Neutrophil (primary cell): Measurements from ENCODE around the gene NAGA.
"Not testable (repeated sequence)": the region's sequence is repeated elsewhere in the genome, so short reads cannot be mapped to it uniquely, and the experiment has no call there.

Experiments
- H3K27ac ChIP-seq: fragments of 200-600 bp; sonication (generic); 2 replicates; pipeline ENCODE4 v1.5.1; 2016; ENCODE audit warnings: mild to moderate bottlenecking, moderate library complexity
- H3K27me3 ChIP-seq: fragments of 200-600 bp; sonication (generic); 2 replicates; pipeline ENCODE4 v1.6.0; 2016; ENCODE audit warnings: mild to moderate bottlenecking
- H3K36me3 ChIP-seq: fragments of 200-600 bp; sonication (generic); 2 replicates; pipeline ENCODE4 v1.5.1; 2017
- H3K4me1 ChIP-seq, 2 experiments: fragments of 200-600 bp in 1 of 2; sonication (generic) in 1 of 2; 1 replicate in 1 of 2; 2 replicates in 1 of 2; pipeline versions ENCODE4 v1.5.1 to v1.6.1; 2013 to 2016; ENCODE audit warnings: low read depth in 1 of 2, low read length in 1 of 2, mild to moderate bottlenecking in 1 of 2, moderate library complexity in 1 of 2; ENCODE audit not compliant: control insufficient read depth in 1 of 2, insufficient read depth in 1 of 2
- H3K4me3 ChIP-seq, 2 experiments: fragments of 200-600 bp in 1 of 2; sonication (generic) in 1 of 2; 1 replicate in 1 of 2; 2 replicates in 1 of 2; pipeline ENCODE4 v1.5.1; 2013 to 2016; ENCODE audit warnings: low read depth in 1 of 2, low read length in 1 of 2, mild to moderate bottlenecking in 1 of 2, moderate library complexity in 1 of 2
- H3K9me3 ChIP-seq: fragments of 200-600 bp; sonication (generic); 2 replicates; pipeline ENCODE4 v1.5.1; 2016
- TF ChIP-seq, protein P1 (sequence below): fragments of 200-600 bp; sonication (generic); IDR thresholded peaks from 2 replicates; pipeline ENCODE4 v1.5.1; 2016; ENCODE audit warnings: antibody characterized with exemption

NAGA gene

DNA sequence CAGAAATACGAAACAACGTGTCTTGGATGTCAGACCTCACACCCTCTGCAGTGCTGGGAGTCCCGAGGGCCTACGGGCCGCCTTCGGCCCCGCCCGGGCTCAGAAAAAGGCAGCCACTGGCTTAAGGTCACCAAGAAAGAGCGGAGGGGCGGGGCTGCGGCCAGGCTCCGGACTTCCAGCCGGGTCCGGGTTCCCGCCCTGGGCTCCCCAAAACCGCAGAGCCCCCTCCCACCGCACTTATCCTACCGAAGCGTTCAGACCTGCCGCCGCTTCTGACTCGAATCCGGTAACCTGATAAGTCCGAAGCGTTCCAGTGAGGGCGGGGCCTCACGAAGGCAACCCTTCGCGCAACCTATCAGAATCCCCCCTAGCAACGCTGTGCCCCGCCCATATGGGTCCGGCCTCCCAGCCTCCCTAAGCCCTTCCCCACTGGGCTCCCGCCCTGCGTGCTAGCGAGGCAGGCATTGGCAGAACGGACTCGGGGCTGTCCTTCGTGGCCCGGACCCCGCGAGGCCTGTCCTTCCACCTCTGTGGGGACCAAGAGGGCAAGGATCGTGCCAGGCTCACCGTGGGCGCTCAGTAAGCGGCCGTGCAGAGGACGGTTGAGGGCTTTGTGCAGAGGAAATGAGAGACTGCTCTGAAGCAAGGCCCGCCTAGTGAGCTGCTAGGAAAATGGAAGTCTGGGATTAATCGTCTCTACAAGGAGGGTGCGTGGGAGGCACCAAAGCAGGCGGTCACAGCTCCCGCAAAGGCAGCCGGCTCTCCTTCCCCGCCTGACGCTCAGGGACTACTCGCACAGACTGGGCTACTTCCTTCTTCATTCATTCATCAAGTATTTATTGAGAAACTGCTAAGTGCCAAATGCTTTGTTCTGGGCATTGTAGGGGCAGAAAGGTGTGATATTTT is at the start of gene NAGA:
Gene NAGA (minus strand): TSS at position 296 of the 906 bp plus-strand sequence. CDS start 515 bp downstream, outside the sequence.
- Histone ChIP-seq H3K4me1 (peaks cover 33% of the 10 kb centered on the region in 2 experiments), H3K4me3 (peak within 1 kb of the TSS; percentile 84 to 91), H3K27me3 (no peaks in the 10 kb centered on the region), H3K9me3 (no peaks in the 10 kb centered on the region), H3K27ac (peak within 1 kb of the TSS; percentile 80), H3K36me3 (peaks cover 26% of the 10 kb centered on the region)
- TF ChIP-seq, protein P1, sequence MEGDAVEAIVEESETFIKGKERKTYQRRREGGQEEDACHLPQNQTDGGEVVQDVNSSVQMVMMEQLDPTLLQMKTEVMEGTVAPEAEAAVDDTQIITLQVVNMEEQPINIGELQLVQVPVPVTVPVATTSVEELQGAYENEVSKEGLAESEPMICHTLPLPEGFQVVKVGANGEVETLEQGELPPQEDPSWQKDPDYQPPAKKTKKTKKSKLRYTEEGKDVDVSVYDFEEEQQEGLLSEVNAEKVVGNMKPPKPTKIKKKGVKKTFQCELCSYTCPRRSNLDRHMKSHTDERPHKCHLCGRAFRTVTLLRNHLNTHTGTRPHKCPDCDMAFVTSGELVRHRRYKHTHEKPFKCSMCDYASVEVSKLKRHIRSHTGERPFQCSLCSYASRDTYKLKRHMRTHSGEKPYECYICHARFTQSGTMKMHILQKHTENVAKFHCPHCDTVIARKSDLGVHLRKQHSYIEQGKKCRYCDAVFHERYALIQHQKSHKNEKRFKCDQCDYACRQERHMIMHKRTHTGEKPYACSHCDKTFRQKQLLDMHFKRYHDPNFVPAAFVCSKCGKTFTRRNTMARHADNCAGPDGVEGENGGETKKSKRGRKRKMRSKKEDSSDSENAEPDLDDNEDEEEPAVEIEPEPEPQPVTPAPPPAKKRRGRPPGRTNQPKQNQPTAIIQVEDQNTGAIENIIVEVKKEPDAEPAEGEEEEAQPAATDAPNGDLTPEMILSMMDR, result no peak

DNA sequence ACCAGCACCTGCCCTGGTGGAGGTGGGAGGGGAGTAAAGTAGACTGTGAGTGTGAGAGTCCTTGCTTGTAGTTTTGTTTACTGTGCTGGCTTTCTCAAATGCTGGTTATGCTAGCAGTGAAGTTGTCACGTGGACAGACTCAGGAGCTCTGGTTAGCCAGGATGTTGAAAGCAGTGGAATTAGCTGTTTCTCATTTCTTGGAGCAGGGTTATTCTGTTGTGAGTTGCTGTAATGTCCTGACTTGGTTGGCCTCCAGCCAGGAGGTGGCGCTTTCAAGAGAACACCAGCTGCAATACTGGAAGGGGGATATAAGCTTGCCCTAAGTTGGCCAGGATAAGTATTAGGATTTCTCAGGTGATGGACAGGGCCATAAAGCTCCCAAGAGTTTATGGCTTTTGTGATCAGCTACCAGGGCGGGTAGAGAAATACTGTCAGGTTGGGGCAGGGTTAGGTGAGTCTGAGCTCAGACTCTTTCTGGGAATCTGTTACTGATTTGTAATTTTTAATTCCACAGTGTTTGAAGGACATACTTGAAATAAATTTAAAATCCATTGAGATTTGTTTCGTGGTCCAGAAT is 46.3 kb upstream of the NAGA start:
- Histone ChIP-seq H3K27me3 (peaks cover 17% of the 10 kb centered on the region), H3K4me3 (no peak overlapping the region), H3K9me3 (peaks cover 8% of the 10 kb centered on the region), H3K4me1 (peaks cover 6 to 8% of the 10 kb centered on the region in 2 experiments), H3K36me3 (no peaks in the 10 kb centered on the region), H3K27ac (no peak overlapping the region)
- TF ChIP-seq, protein P1, result no peak

DNA sequence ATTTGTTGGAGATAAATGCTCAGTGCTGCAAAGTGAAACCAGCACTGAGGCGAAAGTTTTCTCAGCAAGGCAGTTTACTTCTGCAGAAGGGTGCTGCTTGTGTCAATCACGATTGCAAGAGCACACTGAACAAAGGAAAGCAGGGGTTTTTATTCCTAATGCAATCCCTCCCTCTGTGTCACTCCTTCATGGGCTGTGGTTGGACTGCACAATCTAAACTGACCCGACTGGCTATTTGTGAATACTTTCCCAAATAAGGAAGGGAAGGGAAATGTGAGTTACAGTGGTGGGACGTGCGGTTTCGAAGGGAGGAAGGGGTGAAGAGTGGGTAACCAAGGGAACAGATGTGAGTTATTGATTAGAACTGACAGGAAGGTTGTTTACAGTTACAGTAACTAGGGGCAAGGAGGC is 44.8 kb upstream of the NAGA start:
- H3K9me3 ChIP-seq, H3K27me3 ChIP-seq, H3K27ac ChIP-seq, H3K4me3 ChIP-seq, H3K36me3 ChIP-seq, H3K4me1 ChIP-seq: not testable (repeated sequence)

DNA sequence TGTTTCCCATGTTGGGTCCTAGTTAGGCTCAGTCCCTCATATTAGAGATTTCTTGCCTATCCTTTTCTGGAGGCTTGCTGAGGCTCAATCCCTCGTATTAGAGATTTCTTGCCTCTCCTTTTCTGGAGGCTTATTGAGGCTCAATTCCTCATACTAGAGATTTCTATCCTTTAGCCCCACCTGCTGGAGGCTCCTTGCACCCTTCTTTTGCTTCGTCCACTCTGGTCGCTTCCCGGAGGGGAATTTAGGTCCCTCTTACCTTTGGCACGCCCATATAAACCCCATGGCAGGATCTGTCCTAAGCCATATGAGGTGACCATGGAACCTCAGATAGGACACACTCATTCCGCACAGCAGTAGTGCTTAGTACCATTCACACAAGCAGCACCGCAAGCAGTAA is 44.1 kb upstream of the NAGA start:
- H3K27ac ChIP-seq, result no peak overlapping the region
- H3K9me3 ChIP-seq, result peaks cover 8% of the 10 kb centered on the region
- no peaks in the 10 kb centered on the region for H3K4me1 ChIP-seq
- no peaks in the 10 kb centered on the region for H3K36me3 ChIP-seq
- no peak overlapping the region for H3K4me3 ChIP-seq
- H3K27me3 ChIP-seq, result no peaks in the 10 kb centered on the region
- TF ChIP-seq, protein P1, result no peak

DNA sequence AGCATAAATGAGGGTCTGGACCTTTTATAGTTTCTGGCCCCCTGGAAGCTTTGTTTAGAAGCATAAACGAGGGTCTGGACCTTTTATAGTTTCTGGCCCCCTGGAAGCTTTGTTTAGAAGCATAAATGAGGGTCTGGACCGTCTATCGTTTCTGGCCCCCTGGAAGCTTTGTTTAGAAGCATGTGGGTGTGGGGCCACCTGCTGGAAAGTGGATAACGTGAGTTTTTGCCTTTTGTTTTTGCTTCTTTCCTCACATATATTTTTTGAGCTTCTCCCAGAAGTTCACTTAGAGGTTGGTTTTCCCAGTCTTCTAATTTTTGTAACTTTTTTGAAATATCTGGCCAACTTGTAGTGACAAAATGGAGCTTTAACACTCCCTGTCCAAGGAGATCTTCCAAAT is 42.2 kb upstream of the NAGA start:
- not testable (repeated sequence) for H3K36me3 ChIP-seq, H3K4me3 ChIP-seq, H3K27me3 ChIP-seq, H3K27ac ChIP-seq, H3K4me1 ChIP-seq, H3K9me3 ChIP-seq

DNA sequence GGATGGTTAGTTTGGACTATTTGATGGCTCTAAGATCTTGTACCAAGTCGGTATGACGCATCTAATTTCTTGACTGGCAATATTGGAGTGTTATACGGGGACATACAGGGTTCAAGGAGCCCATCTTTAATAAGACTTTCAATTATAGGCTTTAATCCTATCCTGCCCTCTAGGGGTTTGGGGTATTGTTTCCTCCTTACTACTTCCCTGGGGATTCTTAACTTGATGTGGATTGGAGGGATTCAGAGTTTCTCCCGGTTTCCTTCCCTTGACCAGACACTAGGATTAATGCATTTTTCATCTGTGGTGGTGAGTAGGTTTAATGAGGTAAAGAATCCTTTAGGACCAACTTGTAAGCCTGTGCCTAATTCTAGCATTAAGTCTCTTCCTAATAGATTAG is 41.2 kb upstream of the NAGA start:
- no peaks in the 10 kb centered on the region for H3K27me3 ChIP-seq
- no peaks in the 10 kb centered on the region for H3K4me1 ChIP-seq
- H3K36me3 ChIP-seq, result no peaks in the 10 kb centered on the region
- peaks cover 8% of the 10 kb centered on the region for H3K9me3 ChIP-seq
- TF ChIP-seq, protein P1, result no peak
- H3K4me3 ChIP-seq, result no peak overlapping the region
- H3K27ac ChIP-seq, result no peak overlapping the region
